H1 (cell line): ENCODE measurements around the gene UGT1A10. TPM values are rescaled to one million over a fixed set of nuclear protein-coding genes. Genes with fewer than 3 reads are reported as not detected.

Experiments
- CTCF ChIA-PET: fragments of 300-600 bp; sonication (Branson Sonifier 250); formaldehyde crosslinking; loops from one replicate; lab custom pipeline; 2021; ENCODE audit not compliant: partially characterized antibody; lab: Charles Lee
- POLR2A ChIA-PET: fragments of 300-600 bp; sonication (Branson Sonifier 250); formaldehyde crosslinking; loops from one replicate; lab custom pipeline; 2021; ENCODE audit warnings: inconsistent platforms; ENCODE audit not compliant: partially characterized antibody; lab: Charles Lee
- DNase-seq, 2 experiments: peaks; one replicate each; pipeline versions ENCODE4 v3.0.0 to v3.0.0-alpha.2; 2010 to 2022; ENCODE audit warnings: low spot score in 2 of 2, low read depth in 1 of 2, mixed read lengths in 1 of 2
- FAIRE-seq: peaks from 2 replicates; lab custom pipeline; 2011; peaks lifted over from hg19 to GRCh38; lab: Jason Lieb, UNC
- H2AFZ ChIP-seq: 2 replicates; pipeline ENCODE4 v1.8.1; 2012; ENCODE audit warnings: low read length, inconsistent platforms
- H2AK5ac ChIP-seq: 2 replicates; pipeline ENCODE4 v1.6.1; 2013; ENCODE audit warnings: low read depth, low read length
- H2BK120ac ChIP-seq: replicated peaks from 2 replicates; pipeline ENCODE3; 2013; ENCODE audit warnings: low read depth, low read length, inconsistent platforms
- H2BK12ac ChIP-seq: 2 replicates; pipeline ENCODE4 v1.6.1; 2013; ENCODE audit warnings: low read depth, low read length
- H2BK15ac ChIP-seq: 2 replicates; pipeline ENCODE4 v1.6.1; 2013; ENCODE audit warnings: low read length
- H2BK20ac ChIP-seq: 2 replicates; pipeline ENCODE4 v1.6.1; 2013; ENCODE audit warnings: low read length
- H2BK5ac ChIP-seq: 2 replicates; pipeline ENCODE4 v1.6.1; 2013; ENCODE audit warnings: low read depth, low read length
- H3K14ac ChIP-seq: 2 replicates; pipeline ENCODE4 v1.6.1; 2013; ENCODE audit warnings: inconsistent platforms; ENCODE audit not compliant: insufficient read length
- H3K18ac ChIP-seq: 2 replicates; pipeline ENCODE4 v1.6.1; 2013; ENCODE audit warnings: low read length; ENCODE audit errors: extremely low read depth
- H3K23ac ChIP-seq: 2 replicates; pipeline ENCODE4 v1.6.1; 2013; ENCODE audit warnings: inconsistent platforms; ENCODE audit not compliant: insufficient read length
- H3K23me2 ChIP-seq: 2 replicates; pipeline ENCODE4 v1.6.1; 2013; ENCODE audit warnings: low read depth, low read length
- H3K27ac ChIP-seq: 2 replicates; pipeline ENCODE4 v1.6.1; 2011; ENCODE audit warnings: low read depth, low read length, inconsistent platforms
- H3K27me3 ChIP-seq, 4 experiments: replicated peaks in 1 of 4; 1 replicate in 1 of 4; 2 replicates in 3 of 4; pipeline versions ENCODE4 v1.6.1 to v1.8.1; 2011 to 2013; ENCODE audit warnings: low read length in 3 of 4, mild to moderate bottlenecking in 3 of 4, inconsistent platforms in 2 of 4, mixed read lengths in 2 of 4, moderate library complexity in 1 of 4; ENCODE audit not compliant: control insufficient read depth in 3 of 4, insufficient read depth in 3 of 4; ENCODE audit errors: extremely low read depth in 1 of 4
- H3K36me3 ChIP-seq, 4 experiments: 2 replicates each; pipeline versions ENCODE4 v1.6.1 to v1.8.1; 2011 to 2013; ENCODE audit warnings: mild to moderate bottlenecking in 4 of 4, low read length in 3 of 4, moderate library complexity in 2 of 4, control low read depth in 1 of 4, inconsistent platforms in 1 of 4; ENCODE audit not compliant: insufficient read depth in 4 of 4, control insufficient read depth in 2 of 4
- H3K4ac ChIP-seq: replicated peaks from 2 replicates; pipeline ENCODE3; 2013; ENCODE audit warnings: low read length, low read depth, mixed read lengths, inconsistent platforms; ENCODE audit not compliant: insufficient read length
- H3K4me1 ChIP-seq, 4 experiments: replicated peaks in 1 of 4; 1 replicate in 1 of 4; 2 replicates in 3 of 4; pipeline versions ENCODE4 v1.6.1 to v1.8.1; 2011 to 2013; ENCODE audit warnings: low read length in 3 of 4, inconsistent platforms in 2 of 4, mixed read lengths in 1 of 4; ENCODE audit not compliant: insufficient read depth in 4 of 4, control insufficient read depth in 3 of 4
- H3K4me2 ChIP-seq, 2 experiments: 2 replicates each; pipeline versions ENCODE4 v1.6.1 to v1.8.1; 2011 to 2013; ENCODE audit warnings: low read depth in 2 of 2, low read length in 2 of 2, control low read depth in 1 of 2, inconsistent platforms in 1 of 2, mild to moderate bottlenecking in 1 of 2; ENCODE audit not compliant: insufficient read depth in 1 of 2
- H3K4me3 ChIP-seq, 4 experiments: fragments of 200-600, 300-600 bp in 1 of 4; sonication (generic), shearing (Covaris generic), sonication (Bioruptor Twin) in 1 of 4; 2 replicates each; pipeline versions ENCODE4 v1.5.1 to v1.8.1; 2011 to 2016; ENCODE audit warnings: low read length in 4 of 4, low read depth in 3 of 4, control low read depth in 2 of 4, inconsistent platforms in 2 of 4, mild to moderate bottlenecking in 2 of 4, mixed read lengths in 1 of 4, moderate library complexity in 1 of 4; ENCODE audit not compliant: insufficient read depth in 2 of 4; ENCODE audit errors: extremely low read depth in 1 of 4
- H3K56ac ChIP-seq: replicated peaks from 2 replicates; pipeline ENCODE3; 2013; ENCODE audit warnings: low read depth, mild to moderate bottlenecking, mixed read lengths, low read length, inconsistent platforms; ENCODE audit not compliant: insufficient read length
- H3K79me1 ChIP-seq: 2 replicates; pipeline ENCODE4 v1.6.1; 2013; ENCODE audit warnings: low read depth, low read length, control low read depth
- H3K79me2 ChIP-seq, 2 experiments: 2 replicates each; pipeline versions ENCODE4 v1.6.1 to v1.8.1; 2012 to 2013; ENCODE audit warnings: low read length in 2 of 2, mild to moderate bottlenecking in 2 of 2, inconsistent platforms in 1 of 2; ENCODE audit not compliant: insufficient read depth in 2 of 2, control insufficient read depth in 1 of 2
- H3K9ac ChIP-seq, 4 experiments: replicated peaks in 1 of 4; 1 replicate in 1 of 4; 2 replicates in 3 of 4; pipeline versions ENCODE4 v1.6.1 to v1.8.1; 2011 to 2013; ENCODE audit warnings: low read depth in 3 of 4, low read length in 3 of 4, control low read depth in 2 of 4, mild to moderate bottlenecking in 2 of 4, moderate library complexity in 2 of 4, inconsistent platforms in 1 of 4; ENCODE audit errors: extremely low read depth in 1 of 4
- H3K9me3 ChIP-seq, 2 experiments: 2 replicates each; pipeline versions ENCODE4 v1.6.1 to v1.8.1; 2012 to 2013; ENCODE audit warnings: mild to moderate bottlenecking in 2 of 2, moderate library complexity in 2 of 2, control low read depth in 1 of 2, inconsistent platforms in 1 of 2, low read depth in 1 of 2, low read length in 1 of 2, mixed read lengths in 1 of 2; ENCODE audit not compliant: insufficient read depth in 2 of 2
- H4K20me1 ChIP-seq, 2 experiments: replicated peaks in 1 of 2; 2 replicates each; pipeline versions ENCODE3 to v1.8.1; 2011 to 2013; ENCODE audit warnings: inconsistent platforms in 2 of 2, low read length in 2 of 2, mild to moderate bottlenecking in 1 of 2; ENCODE audit not compliant: insufficient read depth in 2 of 2, control insufficient read depth in 1 of 2
- H4K5ac ChIP-seq: 2 replicates; pipeline ENCODE4 v1.6.1; 2013; ENCODE audit warnings: low read length, low read depth, mixed read lengths, inconsistent platforms; ENCODE audit not compliant: insufficient read length
- H4K8ac ChIP-seq: 2 replicates; pipeline ENCODE4 v1.8.0; 2013; ENCODE audit warnings: mild to moderate bottlenecking, moderate library complexity, low read length, inconsistent platforms; ENCODE audit not compliant: insufficient read depth; ENCODE audit errors: extremely low read depth
- H4K91ac ChIP-seq: replicated peaks from 2 replicates; pipeline ENCODE3; 2013; ENCODE audit warnings: low read length, mixed read lengths, inconsistent platforms; ENCODE audit not compliant: insufficient read length
- ASH2L ChIP-seq: fragments of 200-600, 300-600 bp; sonication (generic); IDR thresholded peaks from one replicate; pipeline ENCODE4 v1.7.1; 2017; ENCODE audit warnings: low read length
- ATF3 ChIP-seq: IDR thresholded peaks from 2 replicates; pipeline ENCODE4 v1.6.1; 2011; ENCODE audit warnings: low read depth, mild to moderate bottlenecking, low read length; ENCODE audit not compliant: insufficient read depth
- CTBP2 ChIP-seq: IDR thresholded peaks from 2 replicates; pipeline ENCODE4 v1.7.0; 2011; ENCODE audit warnings: borderline replicate concordance, mild to moderate bottlenecking, moderate library complexity, mixed read lengths, low read length; ENCODE audit not compliant: insufficient read depth, insufficient read length
- EP300 ChIP-seq, 2 experiments: IDR thresholded peaks; 1 replicate in 1 of 2; 2 replicates in 1 of 2; pipeline ENCODE4 v1.6.1; 2011 to 2012; ENCODE audit warnings: low read depth in 2 of 2, low read length in 2 of 2, mild to moderate bottlenecking in 2 of 2, borderline replicate concordance in 1 of 2, inconsistent platforms in 1 of 2, moderate library complexity in 1 of 2
- HDAC6 ChIP-seq: IDR thresholded peaks from one replicate; pipeline ENCODE4 v1.7.1; 2012; ENCODE audit warnings: low read depth, mild to moderate bottlenecking, inconsistent platforms, low read length, moderate library complexity
- NRF1 ChIP-seq: IDR thresholded peaks from 2 replicates; pipeline ENCODE4 v1.6.1; 2011; ENCODE audit warnings: mild to moderate bottlenecking, low read depth, low read length, improper control_type of control experiment
- SP1 ChIP-seq: IDR thresholded peaks from 2 replicates; pipeline ENCODE4 v1.6.1; 2011; ENCODE audit warnings: low read depth, low read length
- SRF ChIP-seq: IDR thresholded peaks from 2 replicates; pipeline ENCODE4 v1.6.1; 2011; ENCODE audit warnings: mild to moderate bottlenecking, low read depth, low read length, moderate library complexity
- WGBS, 2 experiments: shearing (Covaris generic) in 1 of 2; methylation state at CpG; one replicate each; pipeline versions ENCODE4 v1.1.6 to v1.1.7; 2013 to 2015; ENCODE audit warnings: low lambda C conversion rate in 2 of 2, mixed read lengths in 2 of 2, inconsistent platforms in 1 of 2, low coverage in 1 of 2, missing lambda C conversion rate in 1 of 2; ENCODE audit not compliant: insufficient replicate concordance in 2 of 2, insufficient coverage in 1 of 2, insufficient read length in 1 of 2; ENCODE audit errors: extremely low coverage in 1 of 2, missing lambda C conversion rate in 1 of 2; 5-methylcytosine and 5-hydroxymethylcytosine counted together
- polyA plus RNA-seq, 7 experiments: library from polyadenylated mRNA; depleted of rRNA in 3 of 7; stranded (reverse) in 5 of 7; unstranded in 2 of 7; fragments of >200 nt in 5 of 7; fragments of 200-250 nt in 2 of 7; gene quantifications; 1 replicate in 5 of 7; 2 replicates in 1 of 7; 4 replicates in 1 of 7; pipeline versions ENCODE4 v1.2.1 to v1.2.3, GENCODE V29; 2011 to 2013; ENCODE audit warnings: missing spikeins in 2 of 7, mixed read lengths in 2 of 7
- total RNA-seq: library from RNA; stranded (reverse); fragmentation: NEBNext Ultra II Directional; extraction: Animal tissue kit (Norgen Biotek cat#: 25700); gene quantifications from 2 replicates; pipeline ENCODE4 v1.2.1, GENCODE V29; 2021

UGT1A10 gene
- total and polyA plus RNA-seq, 2 of the 8 experiments (the other 6 are each of a cell fraction or from before 2014, with no cell fraction given): not detected

GRCh38 chr2:233597522-233597921 is 38.7 kb upstream of the UGT1A10 start:
- peaks cover 2 to 7% of the 10 kb centered on the region in 2 experiments; a peak in 1 of 4 replicates for H3K9me3 ChIP-seq
- H3K27me3 ChIP-seq: no peaks in the 10 kb centered on the region
- no peaks in the 10 kb centered on the region for H3K36me3 ChIP-seq
- H3K79me1 ChIP-seq: no peaks in the 10 kb centered on the region
- H3K56ac ChIP-seq: no peak overlapping the region
- no peak overlapping the region for H2BK120ac ChIP-seq
- H3K4me1 ChIP-seq: no peaks in the 10 kb centered on the region
- H3K4ac ChIP-seq: no peak overlapping the region
- no peaks in the 10 kb centered on the region for H4K20me1 ChIP-seq
- no peak overlapping the region for H4K8ac ChIP-seq
- no peak overlapping the region for H4K91ac ChIP-seq
- ChIA-PET CTCF (interaction anchor here (1.3 kb wide), 1 partner anchor 46 kb away, joined by 6 read pairs; no protein-coding TSS in a partner anchor), POLR2A (no interaction called here)
- no peak for TF ChIP-seq ASH2L
- no peak for TF ChIP-seq NRF1
- TF ChIP-seq EP300 (IDR thresholded peaks at IDR 0.05; ENCODE audit: borderline replicate concordance in 1 of 2, low read depth in 2 of 2, low read length in 2 of 2): no peak
- TF ChIP-seq CTBP2: no peak
- TF ChIP-seq ATF3: no peak
- TF ChIP-seq SP1: no peak
- TF ChIP-seq SRF: no peak
- TF ChIP-seq HDAC6: no peak
- no peak overlapping the region for H2AK5ac ChIP-seq
- no peaks in the 10 kb centered on the region for H3K23me2 ChIP-seq
- no peaks in the 10 kb centered on the region for H3K79me2 ChIP-seq
- H3K9ac ChIP-seq: no peak overlapping the region
- DNase-seq (no peak), FAIRE-seq (no peak)
- no peak overlapping the region for H2BK20ac ChIP-seq
- WGBS, 2 experiments: 83% methylated on average over 1 of the region's 1 CpG; no CpG with 5 or more reads in 1 of the 2 experiments
- H4K5ac ChIP-seq: no peak overlapping the region
- H3K4me3 ChIP-seq: no peak overlapping the region
- H3K23ac ChIP-seq: no peak overlapping the region
- no peak overlapping the region for H3K4me2 ChIP-seq
- no peak overlapping the region for H2BK5ac ChIP-seq
- no peak overlapping the region for H3K14ac ChIP-seq
- H3K27ac ChIP-seq: no peak overlapping the region
- H2BK15ac ChIP-seq: no peak overlapping the region
- no peak overlapping the region for H3K18ac ChIP-seq
- H2BK12ac ChIP-seq: no peak overlapping the region
- H2AFZ ChIP-seq: no peak overlapping the region
